K562 (cell line): Measurements from ENCODE around the gene ANKRD11. TPM values are rescaled to one million over a fixed set of nuclear protein-coding genes. Genes with fewer than 3 reads are reported as not detected.

ENCODE experiments used
- CHD2 ChIP-seq: IDR thresholded peaks from 2 replicates; pipeline ENCODE4 v1.6.1; 2011; ENCODE audit warnings: low read depth, low read length
- CREM ChIP-seq: IDR thresholded peaks from 2 replicates; pipeline ENCODE4 v1.6.1; 2014; ENCODE audit warnings: antibody characterized with exemption, low read depth
- CTCF ChIP-seq, 3 experiments: IDR thresholded peaks in 2 of 3; conservative IDR thresholded peaks in 1 of 3; 2 replicates each; pipeline ENCODE4 v1.5.1; 2011 to 2012; ENCODE audit warnings: low read length in 3 of 3, mild to moderate bottlenecking in 3 of 3, control low read depth in 2 of 3, improper control_type of control experiment in 1 of 3, inconsistent platforms in 1 of 3, low read depth in 1 of 3, mixed read lengths in 1 of 3, moderate library complexity in 1 of 3; ENCODE audit not compliant: insufficient read depth in 2 of 3
- CXXC5 ChIP-seq: fragments of 250-450 bp; sonication (Bioruptor Pico); IDR thresholded peaks from 2 replicates; pipeline ENCODE4 v1.8.0; 2022; ENCODE audit warnings: inconsistent platforms, mild to moderate bottlenecking, moderate library complexity
- HSF4 ChIP-seq: fragments of 250-450 bp; sonication (Bioruptor Pico); IDR thresholded peaks from 2 replicates; pipeline ENCODE4 v2.1.2; 2022; ENCODE audit warnings: mild to moderate bottlenecking, moderate library complexity, borderline replicate concordance
- MTA3 ChIP-seq: fragments of 450-650 bp; formaldehyde crosslinking; IDR thresholded peaks from 2 replicates; pipeline ENCODE4 v1.6.1; 2017; ENCODE audit warnings: mild to moderate bottlenecking, borderline replicate concordance
- NFATC3 ChIP-seq: fragments of 450-650 bp; IDR thresholded peaks from 2 replicates; pipeline ENCODE4 v1.6.1; 2017; ENCODE audit warnings: mild to moderate bottlenecking
- NONO ChIP-seq, 2 experiments: fragments of 200-400 bp in 1 of 2; fragments of 450-650 bp in 1 of 2; formaldehyde crosslinking in 1 of 2; IDR thresholded peaks; 2 replicates each; pipeline ENCODE4 v1.6.1; 2017; ENCODE audit warnings: low read depth in 2 of 2, mild to moderate bottlenecking in 2 of 2, moderate library complexity in 2 of 2, low read length in 1 of 2
- SETDB1 ChIP-seq: IDR thresholded peaks from one replicate; pipeline ENCODE4 v1.6.1; 2012; ENCODE audit warnings: low read length, control low read depth, inconsistent platforms
- SMAD1 ChIP-seq: fragments of 150-350 bp; IDR thresholded peaks from 2 replicates; pipeline ENCODE4 v1.6.1; 2014; ENCODE audit warnings: low read length, low read depth; ENCODE audit not compliant: partially characterized antibody
- SRSF9 ChIP-seq: fragments of 200-400 bp; formaldehyde crosslinking; IDR thresholded peaks from 2 replicates; pipeline ENCODE4 v1.6.1; 2017; ENCODE audit warnings: low read depth, low read length, borderline replicate concordance
- SUPT5H ChIP-seq: fragments of 450-650 bp; IDR thresholded peaks from 2 replicates; pipeline ENCODE4 v1.6.1; 2016
- YY1 ChIP-seq, 3 experiments: IDR thresholded peaks; 2 replicates each; pipeline ENCODE4 v1.6.1; 2011; ENCODE audit warnings: low read length in 2 of 3, mild to moderate bottlenecking in 2 of 3, moderate library complexity in 2 of 3, borderline replicate concordance in 1 of 3, control low read depth in 1 of 3, low read depth in 1 of 3; ENCODE audit not compliant: insufficient read depth in 3 of 3, insufficient replicate concordance in 2 of 3, control insufficient read depth in 1 of 3, insufficient read length in 1 of 3; ENCODE audit errors: extremely low read depth in 1 of 3
- ZBTB11 ChIP-seq, 3 experiments: fragments of 200-800 bp in 1 of 3; fragments of 250-450 bp in 1 of 3; fragments of 450-650 bp in 1 of 3; sonication (Bioruptor Pico) in 1 of 3; sonication (Bioruptor generic) in 1 of 3; formaldehyde crosslinking in 1 of 3; IDR thresholded peaks; 2 replicates each; pipeline versions ENCODE4 v1.6.1 to v1.8.0; 2016 to 2022; ENCODE audit warnings: mild to moderate bottlenecking in 2 of 3, missing genetic modification characterization in 2 of 3, missing compliant biosample characterization in 1 of 3, moderate library complexity in 1 of 3
- ZNF551 ChIP-seq: fragments of 250-450 bp; sonication (Bioruptor Pico); IDR thresholded peaks from 2 replicates; pipeline ENCODE4 v1.5.0; 2021; ENCODE audit warnings: mild to moderate bottlenecking, moderate library complexity
- polyA plus RNA-seq, 8 experiments: library from polyadenylated mRNA; depleted of rRNA in 4 of 8; stranded (reverse) in 5 of 8; unstranded in 3 of 8; fragments of >200 nt; fragmentation: Nextera tagmentation in 2 of 8; fragmentation: Illumina TruSeq in 1 of 8; extraction: Ambion mirVana in 2 of 8; extraction: Trizol in 1 of 8; gene quantifications; 2 replicates each; pipeline versions ENCODE4 v1.2.1 to v1.2.3, GENCODE V29; 2011 to 2014; ENCODE audit warnings: inconsistent platforms in 1 of 8, missing spikeins in 1 of 8
- total RNA-seq, 7 experiments: library from RNA; depleted of rRNA in 6 of 7; stranded (reverse); fragments of >200 nt in 6 of 7; fragmentation: Illumina TruSeq in 2 of 7; extraction: Trizol in 2 of 7; gene quantifications; 2 replicates each; pipeline versions ENCODE4 v1.2.1 to v1.2.3, GENCODE V29; 2011 to 2021; ENCODE audit warnings: low replicate concordance in 1 of 7
- TF ChIP-seq, protein P1 (sequence below): fragments of 450-650 bp; formaldehyde crosslinking; IDR thresholded peaks from 2 replicates; pipeline ENCODE4 v1.4.0; 2020; ENCODE audit warnings: mild to moderate bottlenecking, moderate library complexity
- TF ChIP-seq, protein P2 (sequence below): sonication (generic); formaldehyde crosslinking; IDR thresholded peaks from 2 replicates; pipeline ENCODE4 v1.8.1; 2022; ENCODE audit warnings: missing genetic modification reagents

Gene ANKRD11
- total and polyA plus RNA-seq, 9 of the 15 experiments (the other 6 are each of a cell fraction or from before 2014, with no cell fraction given), result 4.7 to 126 (median 31.7) TPM

- TF ChIP-seq ZBTB11 (CRISPR knock-in tag; IDR thresholded peaks at IDR 0.05) (0 out of 6 replicates have a peak, but pooled peaks of 1 of the 3 experiments have one; percentile 22), CTCF (IDR thresholded peaks at IDR 0.05 in 2 of 3, conservative IDR thresholded peaks at IDR 0.05 in 1 of 3; ENCODE audit: insufficient read depth in 2 of 3, low read depth in 1 of 3, low read length in 3 of 3) (peak in 1 of 3 experiments; percentile 5; a peak in 1 of 6 replicates), SMAD1 (peak; percentile 87), NONO (IDR thresholded peaks at IDR 0.05; ENCODE audit: low read depth in 2 of 2, low read length in 1 of 2) (peak; percentile 52 to 89; a peak in 3 of 4 replicates), NFATC3 (no peak), MTA3 (peak; percentile 95; the same call in 1 of the 2 replicates), ZNF551 (no peak), SUPT5H (peak; percentile 73), CXXC5 (CRISPR knock-in tag) (peak; percentile 98), CHD2 (peak; percentile 88), HSF4 (no peak), YY1 (IDR thresholded peaks at IDR 0.05; ENCODE audit: borderline replicate concordance in 1 of 3, control insufficient read depth in 1 of 3, extremely low read depth in 1 of 3, insufficient read depth in 3 of 3, insufficient read length in 1 of 3, insufficient replicate concordance in 2 of 3, low read depth in 1 of 3, low read length in 2 of 3) (peak in 2 of 3 experiments; percentile 74 to 81), CREM (peak; percentile 98), SRSF9 (no peak), SETDB1 (no peak)
- TF ChIP-seq, protein P1, sequence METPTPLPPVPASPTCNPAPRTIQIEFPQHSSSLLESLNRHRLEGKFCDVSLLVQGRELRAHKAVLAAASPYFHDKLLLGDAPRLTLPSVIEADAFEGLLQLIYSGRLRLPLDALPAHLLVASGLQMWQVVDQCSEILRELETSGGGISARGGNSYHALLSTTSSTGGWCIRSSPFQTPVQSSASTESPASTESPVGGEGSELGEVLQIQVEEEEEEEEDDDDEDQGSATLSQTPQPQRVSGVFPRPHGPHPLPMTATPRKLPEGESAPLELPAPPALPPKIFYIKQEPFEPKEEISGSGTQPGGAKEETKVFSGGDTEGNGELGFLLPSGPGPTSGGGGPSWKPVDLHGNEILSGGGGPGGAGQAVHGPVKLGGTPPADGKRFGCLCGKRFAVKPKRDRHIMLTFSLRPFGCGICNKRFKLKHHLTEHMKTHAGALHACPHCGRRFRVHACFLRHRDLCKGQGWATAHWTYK, result 0 out of 2 replicates have a peak, but pooled peaks have one; percentile 69
- TF ChIP-seq, protein P2, sequence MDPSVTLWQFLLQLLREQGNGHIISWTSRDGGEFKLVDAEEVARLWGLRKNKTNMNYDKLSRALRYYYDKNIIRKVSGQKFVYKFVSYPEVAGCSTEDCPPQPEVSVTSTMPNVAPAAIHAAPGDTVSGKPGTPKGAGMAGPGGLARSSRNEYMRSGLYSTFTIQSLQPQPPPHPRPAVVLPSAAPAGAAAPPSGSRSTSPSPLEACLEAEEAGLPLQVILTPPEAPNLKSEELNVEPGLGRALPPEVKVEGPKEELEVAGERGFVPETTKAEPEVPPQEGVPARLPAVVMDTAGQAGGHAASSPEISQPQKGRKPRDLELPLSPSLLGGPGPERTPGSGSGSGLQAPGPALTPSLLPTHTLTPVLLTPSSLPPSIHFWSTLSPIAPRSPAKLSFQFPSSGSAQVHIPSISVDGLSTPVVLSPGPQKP (CRISPR knock-in tag), result no peak
Measured at GRCh38 chr16:89490439-89491237, at the start of gene ANKRD11 (continued).
